Measurements from ENCODE around the gene PDE10A.

GRCh38 chr6:165636402-165637048 lies 26.5 kb downstream of the PDE10A start:
- TF ChIP-seq CTCF (IDR thresholded peaks at IDR 0.05) (no peak), POLR2A (IDR thresholded peaks at IDR 0.05) (no peak), EP300 (IDR thresholded peaks at IDR 0.05) (no peak)

Measured in tibial nerve (tissue), 4 donors.